Progenitor cell of endocrine pancreas (in vitro differentiated cells): Measurements from ENCODE around the gene NETO2. TPM values are rescaled to one million over a fixed set of nuclear protein-coding genes. Genes with fewer than 3 reads are reported as not detected.
"Not testable (repeated sequence)": the region's sequence is repeated elsewhere in the genome, so short reads cannot be mapped to it uniquely, and the experiment has no call there.

Source experiments
- DNase-seq: peaks from one replicate; pipeline ENCODE4 v3.0.0; 2021; ENCODE audit warnings: low spot score; ENCODE audit not compliant: unreplicated experiment
- H3K27ac Mint-ChIP-seq: 2 replicates; pipeline ENCODE4 v1.8.0; 2021; ENCODE audit warnings: mild to moderate bottlenecking, moderate library complexity, mixed read lengths
- H3K27me3 Mint-ChIP-seq: 2 replicates; pipeline ENCODE4 v1.8.0; 2021; ENCODE audit warnings: mixed read lengths
- H3K36me3 Mint-ChIP-seq: 2 replicates; pipeline ENCODE4 v1.8.0; 2022; ENCODE audit warnings: mixed read lengths; ENCODE audit not compliant: insufficient read depth
- H3K4me1 Mint-ChIP-seq: 2 replicates; pipeline ENCODE4 v1.8.0; 2021; ENCODE audit warnings: low read depth, mixed read lengths
- H3K4me3 Mint-ChIP-seq: 2 replicates; pipeline ENCODE4 v1.8.0; 2021; ENCODE audit warnings: low read depth, mild to moderate bottlenecking, moderate library complexity, mixed read lengths
- H3K9me3 Mint-ChIP-seq: 2 replicates; pipeline ENCODE4 v1.8.0; 2021; ENCODE audit warnings: low read depth, mixed read lengths
- total RNA-seq: library from RNA; stranded (reverse); gene quantifications from 2 replicates; pipeline ENCODE4 v1.2.1, GENCODE V29; 2021
- TF ChIP-seq, protein P1 (sequence below): fragments of 200-600 bp; sonication (generic); IDR thresholded peaks from one replicate; pipeline ENCODE4 v1.5.0; 2021; ENCODE audit warnings: antibody characterized with exemption, mild to moderate bottlenecking; ENCODE audit not compliant: unreplicated experiment

The NETO2 gene
- total RNA-seq, 1 donor from 2014 or later = 55.2 TPM

- Mint-ChIP-seq H3K4me3 (no peak overlapping the region), H3K4me1 (no peaks in the 10 kb centered on the region), H3K27me3 (no peaks in the 10 kb centered on the region), H3K9me3 (no peaks in the 10 kb centered on the region), H3K36me3 (no peaks in the 10 kb centered on the region), H3K27ac (no peak overlapping the region)
- no peak for DNase-seq
- TF ChIP-seq, protein P1, sequence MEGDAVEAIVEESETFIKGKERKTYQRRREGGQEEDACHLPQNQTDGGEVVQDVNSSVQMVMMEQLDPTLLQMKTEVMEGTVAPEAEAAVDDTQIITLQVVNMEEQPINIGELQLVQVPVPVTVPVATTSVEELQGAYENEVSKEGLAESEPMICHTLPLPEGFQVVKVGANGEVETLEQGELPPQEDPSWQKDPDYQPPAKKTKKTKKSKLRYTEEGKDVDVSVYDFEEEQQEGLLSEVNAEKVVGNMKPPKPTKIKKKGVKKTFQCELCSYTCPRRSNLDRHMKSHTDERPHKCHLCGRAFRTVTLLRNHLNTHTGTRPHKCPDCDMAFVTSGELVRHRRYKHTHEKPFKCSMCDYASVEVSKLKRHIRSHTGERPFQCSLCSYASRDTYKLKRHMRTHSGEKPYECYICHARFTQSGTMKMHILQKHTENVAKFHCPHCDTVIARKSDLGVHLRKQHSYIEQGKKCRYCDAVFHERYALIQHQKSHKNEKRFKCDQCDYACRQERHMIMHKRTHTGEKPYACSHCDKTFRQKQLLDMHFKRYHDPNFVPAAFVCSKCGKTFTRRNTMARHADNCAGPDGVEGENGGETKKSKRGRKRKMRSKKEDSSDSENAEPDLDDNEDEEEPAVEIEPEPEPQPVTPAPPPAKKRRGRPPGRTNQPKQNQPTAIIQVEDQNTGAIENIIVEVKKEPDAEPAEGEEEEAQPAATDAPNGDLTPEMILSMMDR = no peak
These were observed 19.1 kb upstream of the NETO2 start for GRCh38 chr16:47162670-47163420.

DNA sequence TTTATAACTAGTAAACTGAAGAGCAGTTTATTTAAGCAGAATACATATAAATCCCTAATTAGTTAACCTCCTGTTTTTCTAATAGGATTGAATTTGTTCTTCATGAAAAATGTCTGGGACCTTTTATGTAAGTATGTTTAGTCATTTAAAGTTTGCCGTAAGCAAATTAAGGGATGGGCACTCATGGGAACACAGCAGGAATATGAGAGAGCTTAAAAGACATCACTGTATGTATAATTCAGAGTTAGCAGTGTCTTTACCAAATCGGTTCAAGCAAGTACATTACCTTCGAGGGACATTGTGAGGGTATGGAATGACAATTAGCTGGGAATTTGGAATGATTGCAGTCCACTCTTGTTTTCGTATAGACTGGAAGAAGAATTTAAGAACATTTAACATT is 17.7 kb upstream of the NETO2 start:
- no peak for DNase-seq
- Mint-ChIP-seq H3K36me3 (peaks cover 5% of the 10 kb centered on the region), H3K9me3 (no peaks in the 10 kb centered on the region), H3K27me3 (no peaks in the 10 kb centered on the region), H3K4me3 (no peak overlapping the region), H3K27ac (no peak overlapping the region), H3K4me1 (no peaks in the 10 kb centered on the region)
- TF ChIP-seq, protein P1 = no peak

GRCh38 chr16:47160422-47160821 is 16.7 kb upstream of the NETO2 start:
- TF ChIP-seq, protein P1 = no peak
- H3K36me3 Mint-ChIP-seq = peaks cover 6% of the 10 kb centered on the region
- no peaks in the 10 kb centered on the region for H3K4me1 Mint-ChIP-seq
- no peaks in the 10 kb centered on the region for H3K27me3 Mint-ChIP-seq
- DNase-seq = no peak
- no peak overlapping the region for H3K4me3 Mint-ChIP-seq
- H3K27ac Mint-ChIP-seq = no peak overlapping the region
- no peaks in the 10 kb centered on the region for H3K9me3 Mint-ChIP-seq

DNA sequence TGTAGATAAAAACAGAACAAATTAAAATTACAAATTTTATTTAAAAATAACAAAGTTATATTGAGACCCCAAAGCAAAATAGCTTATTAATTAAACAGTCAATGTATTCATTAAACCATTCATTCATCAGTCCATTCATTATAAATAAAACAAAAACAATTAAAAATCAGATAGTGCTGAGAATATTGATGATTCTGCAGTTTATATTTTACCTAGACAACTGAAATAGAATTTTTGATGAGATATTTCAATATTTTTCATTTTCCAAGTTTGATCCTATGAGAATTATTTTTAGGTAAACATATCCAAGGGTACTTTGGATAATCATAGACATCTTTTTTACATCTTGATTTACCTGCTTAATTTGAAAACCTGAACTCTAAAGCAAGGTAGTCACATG is 15.2 kb upstream of the NETO2 start:
- H3K4me3 Mint-ChIP-seq = no peak overlapping the region

GRCh38 chr16:47156680-47157215 is 13.0 kb upstream of the NETO2 start:
- H3K27ac Mint-ChIP-seq = no peak overlapping the region
- H3K4me3 Mint-ChIP-seq = no peak overlapping the region
- no peaks in the 10 kb centered on the region for H3K27me3 Mint-ChIP-seq

More for the DNA sequence above, 15.2 kb upstream of the NETO2 start:
- DNase-seq = no peak
- TF ChIP-seq, protein P1 = no peak
- H3K4me1 Mint-ChIP-seq = no peaks in the 10 kb centered on the region
- no peaks in the 10 kb centered on the region for H3K27me3 Mint-ChIP-seq
- no peaks in the 10 kb centered on the region for H3K9me3 Mint-ChIP-seq
- peaks cover 6% of the 10 kb centered on the region for H3K36me3 Mint-ChIP-seq
- H3K27ac Mint-ChIP-seq = no peak overlapping the region

DNA sequence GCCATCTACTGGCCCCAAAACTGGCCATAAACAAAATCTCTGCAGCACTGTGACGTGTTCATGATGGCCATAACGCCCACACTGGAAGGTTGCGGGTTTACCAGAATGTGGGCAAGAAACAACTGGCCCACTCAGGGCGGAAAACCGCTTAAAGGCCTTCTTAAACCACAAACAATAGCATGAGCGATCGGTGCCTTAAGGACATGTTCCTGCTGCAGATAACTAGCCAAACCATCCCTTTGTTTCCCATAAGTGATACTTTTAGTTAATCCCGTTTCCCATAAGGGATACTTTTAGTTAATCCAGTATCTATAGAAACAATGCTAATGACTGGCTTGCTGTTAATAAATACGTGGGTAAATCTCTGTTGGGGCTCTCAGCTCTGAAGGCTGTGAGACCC is 8.8 kb upstream of the NETO2 start:
- not testable (repeated sequence) for H3K4me1 Mint-ChIP-seq, H3K27ac Mint-ChIP-seq, DNase-seq, H3K4me3 Mint-ChIP-seq, H3K27me3 Mint-ChIP-seq
- Mint-ChIP-seq H3K9me3 (peaks cover 22% of the 10 kb centered on the region), H3K36me3 (peaks cover 35% of the 10 kb centered on the region)

More at GRCh38 chr16:47156680-47157215, 13.0 kb upstream of the NETO2 start:
- no peak for DNase-seq
- Mint-ChIP-seq H3K4me1 (no peaks in the 10 kb centered on the region), H3K9me3 (peaks cover 16% of the 10 kb centered on the region), H3K36me3 (peaks cover 25% of the 10 kb centered on the region)
- TF ChIP-seq, protein P1 = no peak
